ENCODE results near the gene FGD1. TPM values are rescaled to one million over a fixed set of nuclear protein-coding genes. Genes with fewer than 3 reads are reported as not detected.
A peak's percentile ranks its signal among the peaks of the same experiment; 100 is the strongest.
"Not testable (repeated sequence)": the region's sequence is repeated elsewhere in the genome, so short reads cannot be mapped to it uniquely, and the experiment has no call there.

Gene FGD1
- total RNA-seq (1 to 10 TPM; 3.1 to 5.4 (median 3.8) TPM), polyA plus RNA-seq (1 to 10 TPM in 1 of 3 donors, under 1 TPM in 2; 0.73 to 1.5 (median 0.98) TPM)
- long read RNA-seq, donor 1, partial matches to known transcripts, result 6 of 6 reads
- long read RNA-seq, donor 1, other reads (novel, unspliced or antisense), result 0 of 6 reads
- long read RNA-seq, donor 2, full-length matches to known transcripts, result 1 of 1 reads
- long read RNA-seq, donor 2, partial matches to known transcripts, result 0 of 1 reads
- long read RNA-seq, donor 2, other reads (novel, unspliced or antisense), result 0 of 1 reads

DNA sequence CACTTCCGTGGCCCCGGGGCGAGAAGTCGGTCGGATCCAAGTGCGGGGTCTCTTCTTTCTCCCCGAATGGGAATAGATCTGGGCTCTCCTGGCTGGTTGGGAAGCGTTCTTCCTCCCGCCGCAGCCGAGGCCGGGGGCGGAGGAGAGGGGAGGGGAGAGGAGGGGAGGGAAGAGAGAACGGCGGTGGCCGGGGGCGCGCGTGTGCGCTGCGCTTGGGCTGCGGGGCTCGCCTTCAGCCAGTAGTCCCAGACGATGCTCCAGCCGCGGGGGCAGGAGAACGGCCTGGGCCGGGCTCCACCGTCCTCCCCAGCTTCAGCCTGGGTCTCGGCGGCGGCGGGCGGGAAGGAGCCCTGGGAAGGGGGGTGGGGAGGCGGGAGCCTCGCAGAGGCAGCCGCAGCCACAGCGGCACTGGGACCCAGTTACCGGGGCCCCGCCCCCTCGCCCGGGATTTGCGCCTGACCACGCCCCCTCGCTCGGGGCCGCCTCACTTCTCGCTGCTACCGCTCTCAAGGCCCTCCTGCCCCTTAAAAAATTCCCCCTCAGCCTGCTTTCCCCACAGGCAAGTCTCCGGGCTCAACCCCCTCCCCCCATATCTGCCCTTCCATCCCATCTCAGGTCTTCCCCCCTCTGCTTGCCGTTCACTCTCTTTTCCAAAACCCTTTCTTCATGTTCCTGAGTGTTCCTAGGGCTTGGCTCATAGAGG is at the start of gene FGD1:
FGD1 (minus strand) TSS at position 421 of the 703 bp plus-strand sequence. CDS start 802 bp downstream, outside the sequence.
- no peaks in the 10 kb centered on the region for H3K9me3 ChIP-seq
- peaks cover 0 to 10% (median 0%) of the 10 kb centered on the region in 6 donors for H3K4me1 ChIP-seq
- peaks cover 0 to 40% (median 13%) of the 10 kb centered on the region in 7 donors for H3K27me3 ChIP-seq (replicated peaks in 1 of 7)
- DNase-seq, result peak; percentile 78
- peak within 1 kb of the TSS in 7 of 8 donors; percentile 44 to 71 (median 65) for H3K27ac ChIP-seq
- 3 to 49% (median 4%) methylated on average over 4 to 39 of the region's 51 CpGs for WGBS, 5 donors
- TF ChIP-seq, protein P1, sequence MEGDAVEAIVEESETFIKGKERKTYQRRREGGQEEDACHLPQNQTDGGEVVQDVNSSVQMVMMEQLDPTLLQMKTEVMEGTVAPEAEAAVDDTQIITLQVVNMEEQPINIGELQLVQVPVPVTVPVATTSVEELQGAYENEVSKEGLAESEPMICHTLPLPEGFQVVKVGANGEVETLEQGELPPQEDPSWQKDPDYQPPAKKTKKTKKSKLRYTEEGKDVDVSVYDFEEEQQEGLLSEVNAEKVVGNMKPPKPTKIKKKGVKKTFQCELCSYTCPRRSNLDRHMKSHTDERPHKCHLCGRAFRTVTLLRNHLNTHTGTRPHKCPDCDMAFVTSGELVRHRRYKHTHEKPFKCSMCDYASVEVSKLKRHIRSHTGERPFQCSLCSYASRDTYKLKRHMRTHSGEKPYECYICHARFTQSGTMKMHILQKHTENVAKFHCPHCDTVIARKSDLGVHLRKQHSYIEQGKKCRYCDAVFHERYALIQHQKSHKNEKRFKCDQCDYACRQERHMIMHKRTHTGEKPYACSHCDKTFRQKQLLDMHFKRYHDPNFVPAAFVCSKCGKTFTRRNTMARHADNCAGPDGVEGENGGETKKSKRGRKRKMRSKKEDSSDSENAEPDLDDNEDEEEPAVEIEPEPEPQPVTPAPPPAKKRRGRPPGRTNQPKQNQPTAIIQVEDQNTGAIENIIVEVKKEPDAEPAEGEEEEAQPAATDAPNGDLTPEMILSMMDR (IDR thresholded peaks at IDR 0.05 in 8 of 11, conservative IDR thresholded peaks at IDR 0.05 in 3 of 11), result no peak
- no peak for TF ChIP-seq POLR2A (IDR thresholded peaks at IDR 0.05)
- peak in 1 of 3 donors; percentile 29 for TF ChIP-seq POLR2AphosphoS5 (IDR thresholded peaks at IDR 0.05)
- intact Hi-C loops (cut with DNase I; ENCODE audit: low total_unique reads), result no loop called here
- H3K36me3 ChIP-seq, result no peaks in the 10 kb centered on the region
- peak within 1 kb of the TSS; percentile 31 to 74 (median 44) for H3K4me3 ChIP-seq

DNA sequence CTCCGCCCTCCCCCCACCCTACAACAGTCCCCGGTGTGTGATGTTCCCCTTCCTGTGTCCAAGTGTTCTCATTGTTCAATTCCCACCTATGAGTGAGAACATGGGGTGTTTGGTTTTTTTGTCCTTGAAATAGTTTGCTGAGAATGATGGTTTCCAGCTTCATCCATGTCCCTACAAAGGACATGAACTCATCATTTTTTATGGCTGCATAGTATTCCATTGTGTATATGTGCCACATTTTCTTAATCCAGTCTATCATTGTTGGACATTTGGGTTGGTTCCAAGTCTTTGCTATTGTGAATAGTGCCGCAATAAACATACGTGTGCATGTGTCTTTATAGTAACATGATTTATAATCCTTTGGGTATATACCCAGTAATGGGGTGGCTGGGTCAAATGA is 46.2 kb upstream of the FGD1 start:
- intact Hi-C loops (cut with DNase I; ENCODE audit: low total_unique reads); H3K9me3 ChIP-seq; DNase-seq; H3K27ac ChIP-seq; H3K4me1 ChIP-seq; H3K27me3 ChIP-seq (replicated peaks in 1 of 7); H3K4me3 ChIP-seq: not testable (repeated sequence)
- H3K36me3 ChIP-seq, result peaks cover 0 to 100% (median 73%) of the 10 kb centered on the region in 6 donors
- WGBS, 5 donors, result 81 to 100% (median 91%) methylated on average over 2 to 3 of the region's 4 CpGs; no CpG with 5 or more reads in 1 of the 5 donors

DNA sequence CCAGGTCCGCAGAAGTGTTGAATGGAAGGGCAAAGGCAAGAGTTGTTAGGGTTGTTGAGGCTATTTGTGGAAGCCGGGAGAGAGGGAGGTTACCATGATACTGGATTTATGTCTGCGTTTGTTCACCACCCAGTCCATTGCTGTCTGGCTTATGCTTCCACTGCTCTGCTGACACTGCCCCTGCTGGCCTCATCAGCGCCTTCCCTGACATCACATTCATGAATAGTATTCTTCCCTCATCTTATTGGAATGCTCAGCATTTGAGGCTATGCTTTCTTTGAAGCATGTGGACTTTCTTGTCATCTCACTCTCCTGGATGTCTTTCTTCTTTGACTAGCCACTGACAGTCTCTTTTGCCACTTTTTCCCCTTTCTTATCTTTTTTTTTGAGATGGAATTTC is 44.3 kb upstream of the FGD1 start:
- H3K9me3 ChIP-seq, result no peaks in the 10 kb centered on the region
- no peak overlapping the region for H3K4me3 ChIP-seq
- TF ChIP-seq, protein P1 (IDR thresholded peaks at IDR 0.05 in 8 of 11, conservative IDR thresholded peaks at IDR 0.05 in 3 of 11), result no peak
- TF ChIP-seq POLR2AphosphoS5 (IDR thresholded peaks at IDR 0.05) (no peak), POLR2A (IDR thresholded peaks at IDR 0.05) (no peak)
- WGBS, 5 donors, result 66 to 93% (median 88%) methylated on average over 4 of the region's 4 CpGs
- DNase-seq, result no peak
- H3K27ac ChIP-seq, result no peak overlapping the region
- H3K36me3 ChIP-seq, result peaks cover 0 to 88% (median 63%) of the 10 kb centered on the region in 6 donors
- intact Hi-C loops (cut with DNase I; ENCODE audit: low total_unique reads), result no loop called here
- H3K4me1 ChIP-seq, result no peaks in the 10 kb centered on the region
- no peaks in the 10 kb centered on the region for H3K27me3 ChIP-seq (replicated peaks in 1 of 7)

DNA sequence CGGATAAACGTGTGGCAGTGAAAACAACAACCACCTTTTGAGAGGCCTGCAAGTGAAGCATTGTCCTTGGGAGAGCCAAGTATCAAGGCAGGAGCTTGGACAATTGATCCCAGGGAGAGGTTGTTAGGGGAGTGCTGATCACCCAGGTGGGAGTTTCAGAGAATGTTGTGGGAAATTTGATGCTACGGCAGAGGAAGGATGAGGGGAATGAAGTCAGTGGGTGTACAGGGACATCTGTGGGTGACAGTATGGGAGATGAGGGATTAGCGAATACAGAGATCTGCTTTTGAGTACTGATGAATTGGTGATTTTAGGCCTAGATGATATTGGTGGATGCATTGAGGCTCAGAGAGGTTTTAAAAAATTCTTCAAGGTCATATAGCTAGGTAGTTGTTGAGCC is 38.2 kb upstream of the FGD1 start:
- TF ChIP-seq POLR2A (IDR thresholded peaks at IDR 0.05), result no peak
- no peak for TF ChIP-seq POLR2AphosphoS5 (IDR thresholded peaks at IDR 0.05)
- TF ChIP-seq, protein P1 (IDR thresholded peaks at IDR 0.05 in 8 of 11, conservative IDR thresholded peaks at IDR 0.05 in 3 of 11), result no peak
- 75 to 91% (median 87%) methylated on average over 4 of the region's 4 CpGs for WGBS, 5 donors
- no peak overlapping the region for H3K27ac ChIP-seq

More for the DNA sequence above, 38.2 kb upstream of the FGD1 start:
- intact Hi-C loops (cut with DNase I; ENCODE audit: low total_unique reads), result loop anchor here (10.0 kb wide), 1 partner anchor 489 kb away; the partner anchor contains the start of gene PHF8
- no peak for DNase-seq
- H3K4me3 ChIP-seq, result no peak overlapping the region
- peaks cover 0 to 4% (median 0%) of the 10 kb centered on the region in 8 donors for H3K9me3 ChIP-seq
- H3K36me3 ChIP-seq, result peaks cover 0 to 51% (median 15%) of the 10 kb centered on the region in 6 donors
- no peaks in the 10 kb centered on the region for H3K27me3 ChIP-seq (replicated peaks in 1 of 7)
- H3K4me1 ChIP-seq, result peaks cover 5 to 38% (median 32%) of the 10 kb centered on the region in 6 donors

Data from spleen (tissue), 13 donors.